ENCODE results near the gene KHDC4. TPM values are rescaled to one million over a fixed set of nuclear protein-coding genes. Genes with fewer than 3 reads are reported as not detected.

KHDC4 gene
- total RNA-seq, 2 experiments from 2014 or later, result 56.6 to 60.8 TPM

- H3K27me3 ChIP-seq (ENCODE audit: control insufficient read depth in 1 of 2, insufficient read depth in 2 of 2, low read length in 2 of 2), result no peaks in the 10 kb centered on the region
- peak overlapping the region; percentile 66 to 89 for H3K27ac ChIP-seq (ENCODE audit: low read depth in 1 of 2, low read length in 2 of 2)
- intact Hi-C loops (cut with DNase I, micrococcal nuclease), result loop anchor here in 1 of 2 experiments (2.0 to 5.0 kb wide), 2 partner anchors 41 to 118 kb away; partner anchors contain the start of genes GON4L, KHDC4 and SYT11
- Mint-ChIP-seq H3K27ac (peak overlapping the region; percentile 86), H3K9me3 (no peaks in the 10 kb centered on the region), H3K4me1 (ENCODE audit: low read depth) (peaks cover 76% of the 10 kb centered on the region), H3K27me3 (no peaks in the 10 kb centered on the region), H3K36me3 (ENCODE audit: low read depth) (peaks cover 72% of the 10 kb centered on the region), H3K4me3 (peak overlapping the region; percentile 97)
- peak overlapping the region; percentile 93 for H3K4me3 ChIP-seq (ENCODE audit: low read length)
- ChIA-PET CTCF (interaction anchor here (1.0 to 3.5 kb wide), 4 partner anchors 14 to 43 kb away, joined by 3 to 13 read pairs (median 4); partner anchors contain the start of gene KHDC4), POLR2A (interaction anchor here (0.6 to 10.1 kb wide), 11 partner anchors 8 to 115 kb away, joined by 3 to 96 read pairs (median 9); partner anchors contain the start of gene KHDC4)
- DNase-seq (no peak), ATAC-seq (ENCODE audit: poor library complexity) (no peak)
- peaks cover 78% of the 10 kb centered on the region for H3K4me1 ChIP-seq (ENCODE audit: insufficient read depth, low read length)
- H3K36me3 ChIP-seq (ENCODE audit: insufficient read depth, low read length), result peaks cover 12% of the 10 kb centered on the region
- no peaks in the 10 kb centered on the region for H3K9me3 ChIP-seq (ENCODE audit: control insufficient read depth in 1 of 2, insufficient read depth in 1 of 2, low read length in 2 of 2)
- TF ChIP-seq, protein P1, sequence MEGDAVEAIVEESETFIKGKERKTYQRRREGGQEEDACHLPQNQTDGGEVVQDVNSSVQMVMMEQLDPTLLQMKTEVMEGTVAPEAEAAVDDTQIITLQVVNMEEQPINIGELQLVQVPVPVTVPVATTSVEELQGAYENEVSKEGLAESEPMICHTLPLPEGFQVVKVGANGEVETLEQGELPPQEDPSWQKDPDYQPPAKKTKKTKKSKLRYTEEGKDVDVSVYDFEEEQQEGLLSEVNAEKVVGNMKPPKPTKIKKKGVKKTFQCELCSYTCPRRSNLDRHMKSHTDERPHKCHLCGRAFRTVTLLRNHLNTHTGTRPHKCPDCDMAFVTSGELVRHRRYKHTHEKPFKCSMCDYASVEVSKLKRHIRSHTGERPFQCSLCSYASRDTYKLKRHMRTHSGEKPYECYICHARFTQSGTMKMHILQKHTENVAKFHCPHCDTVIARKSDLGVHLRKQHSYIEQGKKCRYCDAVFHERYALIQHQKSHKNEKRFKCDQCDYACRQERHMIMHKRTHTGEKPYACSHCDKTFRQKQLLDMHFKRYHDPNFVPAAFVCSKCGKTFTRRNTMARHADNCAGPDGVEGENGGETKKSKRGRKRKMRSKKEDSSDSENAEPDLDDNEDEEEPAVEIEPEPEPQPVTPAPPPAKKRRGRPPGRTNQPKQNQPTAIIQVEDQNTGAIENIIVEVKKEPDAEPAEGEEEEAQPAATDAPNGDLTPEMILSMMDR (IDR thresholded peaks at IDR 0.05), result no peak
Observed at GRCh38 chr1:155975375-155976061, 41.3 kb upstream of the KHDC4 start.

GRCh38 chr1:155974208-155975115 is 40.2 kb upstream of the KHDC4 start:
- H3K4me1 ChIP-seq (ENCODE audit: insufficient read depth, low read length), result peaks cover 78% of the 10 kb centered on the region
- peak overlapping the region; percentile 57 to 66 for H3K27ac ChIP-seq (ENCODE audit: low read depth in 1 of 2, low read length in 2 of 2)
- Mint-ChIP-seq H3K27ac (peak overlapping the region; percentile 86), H3K4me3 (peak overlapping the region; percentile 97), H3K27me3 (no peaks in the 10 kb centered on the region), H3K4me1 (ENCODE audit: low read depth) (peaks cover 76% of the 10 kb centered on the region), H3K36me3 (ENCODE audit: low read depth) (peaks cover 81% of the 10 kb centered on the region), H3K9me3 (no peaks in the 10 kb centered on the region)
- ChIA-PET POLR2A (interaction anchor here (1.5 to 10.1 kb wide), 5 partner anchors 7 to 42 kb away, joined by 3 to 96 read pairs (median 65); partner anchors contain the start of gene KHDC4), CTCF (interaction anchor here (1.1 to 3.5 kb wide), 4 partner anchors 10 to 36 kb away, joined by 4 to 13 read pairs (median 4); no protein-coding TSS in a partner anchor)
- no peak for ATAC-seq (ENCODE audit: poor library complexity)
- H3K4me3 ChIP-seq (ENCODE audit: low read length), result peak overlapping the region; percentile 93
- H3K9me3 ChIP-seq (ENCODE audit: control insufficient read depth in 1 of 2, insufficient read depth in 1 of 2, low read length in 2 of 2), result no peaks in the 10 kb centered on the region
- intact Hi-C loops (cut with DNase I, micrococcal nuclease), result loop anchor here in 1 of 2 experiments (5.0 kb wide), 1 partner anchor 117 kb away; the partner anchor contains the start of genes GON4L and SYT11
- TF ChIP-seq, protein P1 (IDR thresholded peaks at IDR 0.05), result no peak
- H3K36me3 ChIP-seq (ENCODE audit: insufficient read depth, low read length), result peaks cover 23% of the 10 kb centered on the region
- DNase-seq, result no peak
- no peaks in the 10 kb centered on the region for H3K27me3 ChIP-seq (ENCODE audit: control insufficient read depth in 1 of 2, insufficient read depth in 2 of 2, low read length in 2 of 2)

DNA sequence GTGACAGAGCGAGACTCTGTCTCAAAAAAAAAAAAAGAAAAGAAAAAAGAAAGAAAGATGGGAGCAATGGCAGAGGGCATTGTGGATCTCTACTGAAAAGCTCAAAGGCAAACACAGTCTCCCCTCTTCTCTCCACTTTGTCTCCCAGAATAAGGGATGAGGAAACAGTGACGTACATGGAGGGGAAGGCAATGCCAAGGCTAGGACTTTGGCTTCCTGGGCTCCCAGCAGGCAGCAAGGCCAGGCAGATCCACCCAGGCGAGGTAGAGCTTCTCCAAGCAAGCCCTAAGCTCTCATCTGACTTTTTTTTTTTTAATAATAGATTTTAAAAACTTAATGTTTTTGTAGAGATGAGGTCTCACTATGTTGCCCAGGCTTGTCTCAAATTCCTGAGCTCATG is 39.5 kb upstream of the KHDC4 start:
- H3K4me3 ChIP-seq (ENCODE audit: low read length), result peak overlapping the region; percentile 93
- no peaks in the 10 kb centered on the region for H3K9me3 Mint-ChIP-seq
- H3K36me3 Mint-ChIP-seq (ENCODE audit: low read depth), result peaks cover 81% of the 10 kb centered on the region
- H3K4me3 Mint-ChIP-seq, result peak overlapping the region; percentile 97
- ChIA-PET POLR2A (interaction anchor here (1.5 to 10.1 kb wide), 3 partner anchors 23 to 41 kb away, joined by 3 to 92 read pairs (median 7); partner anchors contain the start of gene KHDC4), CTCF (interaction anchor here (1.1 to 1.4 kb wide), 2 partner anchors 11 to 17 kb away, joined by 4 to 5 read pairs; no protein-coding TSS in a partner anchor)
- H3K9me3 ChIP-seq (ENCODE audit: control insufficient read depth in 1 of 2, insufficient read depth in 1 of 2, low read length in 2 of 2), result no peaks in the 10 kb centered on the region
- intact Hi-C loops (cut with DNase I, micrococcal nuclease), result no loop called here
- TF ChIP-seq, protein P1 (IDR thresholded peaks at IDR 0.05), result no peak
- peaks cover 30% of the 10 kb centered on the region for H3K36me3 ChIP-seq (ENCODE audit: insufficient read depth, low read length)
- ATAC-seq (ENCODE audit: poor library complexity) (no peak), DNase-seq (no peak)
- peaks cover 78% of the 10 kb centered on the region for H3K4me1 ChIP-seq (ENCODE audit: insufficient read depth, low read length)
- H3K27me3 Mint-ChIP-seq, result no peaks in the 10 kb centered on the region
- H3K27me3 ChIP-seq (ENCODE audit: control insufficient read depth in 1 of 2, insufficient read depth in 2 of 2, low read length in 2 of 2), result no peaks in the 10 kb centered on the region
- H3K27ac Mint-ChIP-seq, result peak overlapping the region; percentile 86
- H3K27ac ChIP-seq (ENCODE audit: low read depth in 1 of 2, low read length in 2 of 2), result peak overlapping the region in 1 of 2 donors; percentile 37
- H3K4me1 Mint-ChIP-seq (ENCODE audit: low read depth), result peaks cover 79% of the 10 kb centered on the region
